ENCODE results near the gene SLC24A2. TPM values are rescaled to one million over a fixed set of nuclear protein-coding genes. Genes with fewer than 3 reads are reported as not detected.

Gene SLC24A2
- total RNA-seq, 2 donors from 2014 or later = 0.05 TPM

- DNase-seq = no peak
- Histone ChIP-seq H3K9ac (ENCODE audit: low read depth in 2 of 2, low read length in 2 of 2) (no peak overlapping the region), H3K27ac (no peak overlapping the region), H3K27me3 (no peaks in the 10 kb centered on the region), H3K36me3 (no peaks in the 10 kb centered on the region), H3K9me3 (no peaks in the 10 kb centered on the region), H3K4me1 (no peaks in the 10 kb centered on the region), H3K4me3 (no peak overlapping the region)
- no peak for TF ChIP-seq CTCF (IDR thresholded peaks at IDR 0.05)
- intact Hi-C loops (cut with DNase I) = no loop called here
These were observed 7.6 kb downstream of the SLC24A2 start for GRCh38 chr9:19781240-19781639.

GRCh38 chr9:19771446-19771845 is 17.4 kb downstream of the SLC24A2 start:
- Histone ChIP-seq H3K4me1 (no peaks in the 10 kb centered on the region), H3K4me3 (no peak overlapping the region), H3K9ac (ENCODE audit: low read depth in 2 of 2, low read length in 2 of 2) (no peak overlapping the region), H3K27me3 (no peaks in the 10 kb centered on the region), H3K36me3 (no peaks in the 10 kb centered on the region), H3K9me3 (no peaks in the 10 kb centered on the region), H3K27ac (no peak overlapping the region)
- no peak for TF ChIP-seq CTCF (IDR thresholded peaks at IDR 0.05)
- DNase-seq = no peak
- intact Hi-C loops (cut with DNase I) = no loop called here

- Histone ChIP-seq H3K4me3 (no peak overlapping the region), H3K27me3 (no peaks in the 10 kb centered on the region), H3K9ac (ENCODE audit: low read depth in 2 of 2, low read length in 2 of 2) (no peak overlapping the region), H3K27ac (no peak overlapping the region), H3K36me3 (no peaks in the 10 kb centered on the region), H3K9me3 (no peaks in the 10 kb centered on the region), H3K4me1 (no peaks in the 10 kb centered on the region)
- no peak for DNase-seq
- TF ChIP-seq CTCF (IDR thresholded peaks at IDR 0.05) = no peak
- intact Hi-C loops (cut with DNase I) = no loop called here
These were observed 17.9 kb downstream of the SLC24A2 start for GRCh38 chr9:19770973-19771372.

GRCh38 chr9:19769213-19769612 is 19.6 kb downstream of the SLC24A2 start:
- H3K27me3 ChIP-seq = no peaks in the 10 kb centered on the region
- H3K27ac ChIP-seq = no peak overlapping the region
- no peaks in the 10 kb centered on the region for H3K4me1 ChIP-seq
- no peak for DNase-seq
- no peak overlapping the region for H3K9ac ChIP-seq (ENCODE audit: low read depth in 2 of 2, low read length in 2 of 2)
- TF ChIP-seq CTCF (IDR thresholded peaks at IDR 0.05) = no peak
- no peaks in the 10 kb centered on the region for H3K9me3 ChIP-seq
- no peaks in the 10 kb centered on the region for H3K36me3 ChIP-seq
- intact Hi-C loops (cut with DNase I) = no loop called here
- no peak overlapping the region for H3K4me3 ChIP-seq

GRCh38 chr9:19768798-19769197 is 20.0 kb downstream of the SLC24A2 start:
- H3K9me3 ChIP-seq = no peaks in the 10 kb centered on the region
- H3K4me3 ChIP-seq = no peak overlapping the region
- no peak overlapping the region for H3K27ac ChIP-seq
- no peak for DNase-seq
- no peak overlapping the region for H3K9ac ChIP-seq (ENCODE audit: low read depth in 2 of 2, low read length in 2 of 2)
- intact Hi-C loops (cut with DNase I) = no loop called here
- H3K36me3 ChIP-seq = no peaks in the 10 kb centered on the region
- H3K4me1 ChIP-seq = no peaks in the 10 kb centered on the region
- no peaks in the 10 kb centered on the region for H3K27me3 ChIP-seq
- no peak for TF ChIP-seq CTCF (IDR thresholded peaks at IDR 0.05)

- Histone ChIP-seq H3K36me3 (no peaks in the 10 kb centered on the region), H3K27ac (no peak overlapping the region), H3K4me3 (no peak overlapping the region), H3K4me1 (no peaks in the 10 kb centered on the region), H3K9ac (ENCODE audit: low read depth in 2 of 2, low read length in 2 of 2) (no peak overlapping the region), H3K27me3 (no peaks in the 10 kb centered on the region), H3K9me3 (no peaks in the 10 kb centered on the region)
- no peak for TF ChIP-seq CTCF (IDR thresholded peaks at IDR 0.05)
- no peak for DNase-seq
- intact Hi-C loops (cut with DNase I) = no loop called here
These were observed 29.8 kb downstream of the SLC24A2 start for GRCh38 chr9:19759066-19759465.
